Liver (tissue), 9 donors: ENCODE results near the gene CIC. TPM values are rescaled to one million over a fixed set of nuclear protein-coding genes. Genes with fewer than 3 reads are reported as not detected.

ENCODE experiments used
- DNase-seq: peaks from one replicate; pipeline ENCODE4 v3.0.0-alpha.2; 2017; ENCODE audit warnings: low spot score
- H3K27ac ChIP-seq, 2 donors: one replicate each; pipeline ENCODE4 v1.7.0; 2013; ENCODE audit warnings: inconsistent platforms in 2 of 2, low read length in 2 of 2, control low read depth in 1 of 2, low read depth in 1 of 2, mild to moderate bottlenecking in 1 of 2
- H3K27me3 ChIP-seq, 4 donors: one replicate each; pipeline versions ENCODE4 v1.6.1 to v1.7.0; 2013; ENCODE audit warnings: low read length in 3 of 4, inconsistent platforms in 1 of 4, mild to moderate bottlenecking in 1 of 4, moderate library complexity in 1 of 4; ENCODE audit not compliant: control insufficient read depth in 4 of 4, insufficient read depth in 4 of 4
- H3K36me3 ChIP-seq, 4 donors: one replicate each; pipeline versions ENCODE4 v1.6.1 to v1.7.0; 2013; ENCODE audit warnings: low read length in 3 of 4, mild to moderate bottlenecking in 3 of 4, low read depth in 1 of 4, moderate library complexity in 1 of 4; ENCODE audit not compliant: control insufficient read depth in 4 of 4, insufficient read depth in 3 of 4
- H3K4me1 ChIP-seq, 4 donors: one replicate each; pipeline versions ENCODE4 v1.6.1 to v1.7.0; 2013; ENCODE audit warnings: low read length in 3 of 4, mild to moderate bottlenecking in 3 of 4, moderate library complexity in 1 of 4; ENCODE audit not compliant: control insufficient read depth in 4 of 4, insufficient read depth in 4 of 4
- H3K4me3 ChIP-seq, 3 donors: one replicate each; pipeline versions ENCODE4 v1.6.1 to v1.7.0; 2013; ENCODE audit warnings: low read length in 3 of 3, control low read depth in 1 of 3, low read depth in 1 of 3, mild to moderate bottlenecking in 1 of 3
- H3K9ac ChIP-seq, 2 donors: one replicate each; pipeline ENCODE4 v1.7.0; 2013; ENCODE audit warnings: low read length in 2 of 2, mild to moderate bottlenecking in 2 of 2, moderate library complexity in 2 of 2, control low read depth in 1 of 2, low read depth in 1 of 2
- H3K9me3 ChIP-seq, 4 donors: one replicate each; pipeline versions ENCODE4 v1.6.1 to v1.7.0; 2013; ENCODE audit warnings: low read length in 3 of 4; ENCODE audit not compliant: control insufficient read depth in 4 of 4
- FOXA1 ChIP-seq: IDR thresholded peaks from 2 replicates; pipeline ENCODE4 v1.6.1; 2016; ENCODE audit warnings: antibody characterized with exemption
- FOXA2 ChIP-seq: IDR thresholded peaks from 2 replicates; pipeline ENCODE4 v1.6.1; 2016; ENCODE audit warnings: antibody characterized with exemption
- GABPA ChIP-seq, 2 donors: IDR thresholded peaks in 1 of 2; conservative IDR thresholded peaks in 1 of 2; 2 replicates each; pipeline ENCODE4 v1.6.1; 2016; ENCODE audit warnings: antibody characterized with exemption in 2 of 2, mild to moderate bottlenecking in 1 of 2, moderate library complexity in 1 of 2
- HNF4A ChIP-seq, 2 donors: conservative IDR thresholded peaks; 2 replicates each; pipeline ENCODE4 v1.6.1; 2016; ENCODE audit warnings: antibody characterized with exemption in 2 of 2, mild to moderate bottlenecking in 2 of 2
- HNF4G ChIP-seq: IDR thresholded peaks from 2 replicates; pipeline ENCODE4 v1.6.1; 2016; ENCODE audit warnings: antibody characterized with exemption
- JUND ChIP-seq, 2 donors: IDR thresholded peaks; 2 replicates each; pipeline ENCODE4 v1.6.1; 2016; ENCODE audit warnings: antibody characterized with exemption in 2 of 2
- MAX ChIP-seq: IDR thresholded peaks from 2 replicates; pipeline ENCODE4 v1.6.1; 2016; ENCODE audit warnings: antibody characterized with exemption
- NR2F2 ChIP-seq: IDR thresholded peaks from 2 replicates; pipeline ENCODE4 v1.6.1; 2016; ENCODE audit warnings: antibody characterized with exemption
- RAD21 ChIP-seq, 2 donors: IDR thresholded peaks; 2 replicates each; pipeline ENCODE4 v1.6.1; 2016; ENCODE audit warnings: antibody characterized with exemption in 2 of 2, mild to moderate bottlenecking in 2 of 2
- REST ChIP-seq: IDR thresholded peaks from 2 replicates; pipeline ENCODE4 v1.6.1; 2016; ENCODE audit warnings: antibody characterized with exemption, mild to moderate bottlenecking
- RXRA ChIP-seq, 2 donors: IDR thresholded peaks; 2 replicates each; pipeline ENCODE4 v1.6.1; 2017 to 2018; ENCODE audit warnings: antibody characterized with exemption in 2 of 2, mild to moderate bottlenecking in 1 of 2
- SP1 ChIP-seq: IDR thresholded peaks from 2 replicates; pipeline ENCODE4 v1.6.1; 2018; ENCODE audit warnings: antibody characterized with exemption, mild to moderate bottlenecking
- TAF1 ChIP-seq: conservative IDR thresholded peaks from 2 replicates; pipeline ENCODE4 v1.6.1; 2016; ENCODE audit warnings: antibody characterized with exemption, mild to moderate bottlenecking
- YY1 ChIP-seq: IDR thresholded peaks from 2 replicates; pipeline ENCODE4 v1.6.1; 2016; ENCODE audit warnings: antibody characterized with exemption, mild to moderate bottlenecking
- ZBTB33 ChIP-seq: IDR thresholded peaks from 2 replicates; pipeline ENCODE4 v1.6.1; 2016; ENCODE audit warnings: antibody characterized with exemption
- WGBS: extraction: QIAGEN DNeasy Blood & Tissue Kit; methylation state at CpG from one replicate; pipeline ENCODE4 v1.1.7; 2013; 5-methylcytosine and 5-hydroxymethylcytosine counted together
- polyA plus RNA-seq, 2 donors: library from polyadenylated mRNA; stranded (reverse) in 1 of 2; unstranded in 1 of 2; fragments of 200-250 nt in 1 of 2; fragments of >200 nt in 1 of 2; fragmentation: Nextera tagmentation in 1 of 2; extraction: Ambion mirVana in 1 of 2; gene quantifications; one replicate each; pipeline versions ENCODE4 v1.2.1 to v1.2.3, GENCODE V29; 2013 to 2015
- total RNA-seq, 2 donors: library from RNA; depleted of rRNA; stranded (reverse); fragments of >200 nt; gene quantifications; one replicate each; pipeline ENCODE4 v1.2.3, GENCODE V29; 2014
- donor health status: healthy.
- donor health status: healthy.
- donor health status: healthy.
- donor health status: healthy.
- donor health status: healthy.

The CIC gene
- total RNA-seq (10 to 100 TPM; 14.1 to 21.3 TPM), polyA plus RNA-seq (10 to 100 TPM in 1 of 2 donors, 1 to 10 TPM in 1; 5.6 to 20.4 TPM)

- Histone ChIP-seq H3K36me3 (peaks cover 0 to 14% (median 8%) of the 10 kb centered on the region in 4 donors), H3K4me3 (peak within 1 kb of the TSS; percentile 74 to 90 (median 78)), H3K9ac (peak within 1 kb of the TSS; percentile 99 to 100), H3K9me3 (no peaks in the 10 kb centered on the region), H3K4me1 (peaks cover 6 to 22% (median 13%) of the 10 kb centered on the region in 4 donors), H3K27me3 (no peaks in the 10 kb centered on the region), H3K27ac (peak within 1 kb of the TSS; percentile 96 to 99)
- DNase-seq, result peak; percentile 99
- no peak for TF ChIP-seq HNF4G
- TF ChIP-seq YY1, result peak; percentile 93
- peak; percentile 76 to 92 for TF ChIP-seq GABPA (IDR thresholded peaks at IDR 0.05 in 1 of 2, conservative IDR thresholded peaks at IDR 0.05 in 1 of 2)
- TF ChIP-seq HNF4A (conservative IDR thresholded peaks at IDR 0.05), result peak; percentile 60 to 76
- TF ChIP-seq MAX, result no peak
- TF ChIP-seq ZBTB33, result no peak
- peak; percentile 9 for TF ChIP-seq NR2F2
- peak; percentile 88 for TF ChIP-seq TAF1
- peak; percentile 12 for TF ChIP-seq REST
- TF ChIP-seq SP1, result peak; percentile 100
- under 1% methylated on average over 52 of the region's 52 CpGs for WGBS
Measured at GRCh38 chr19:42268704-42269477, at the start of gene CIC. CIC (plus strand) TSS chr19:42269252; CDS start chr19:42271784, 2,532 bp downstream.

GRCh38 chr19:42219812-42220750 lies 49.0 kb upstream of the CIC start, which contains the start of gene ZNF526:
ZNF526 (plus strand) TSS chr19:42220312; CDS start chr19:42224404, 4,092 bp downstream.
- TF ChIP-seq JUND (IDR thresholded peaks at IDR 0.05), result no peak
- TF ChIP-seq SP1, result peak; percentile 94
- peak in 1 of 2 donors; percentile 28 for TF ChIP-seq HNF4A (conservative IDR thresholded peaks at IDR 0.05)
- TF ChIP-seq REST, result peak; percentile 53
- TF ChIP-seq RAD21 (IDR thresholded peaks at IDR 0.05), result no peak
- TF ChIP-seq RXRA (IDR thresholded peaks at IDR 0.05), result peak; percentile 62 to 88
- TF ChIP-seq YY1, result peak; percentile 25
- no peak for TF ChIP-seq FOXA1
- no peak for TF ChIP-seq FOXA2
- TF ChIP-seq GABPA (IDR thresholded peaks at IDR 0.05 in 1 of 2, conservative IDR thresholded peaks at IDR 0.05 in 1 of 2), result peak in 1 of 2 donors; percentile 28
- H3K27ac ChIP-seq, result peak within 1 kb of the TSS; percentile 68 to 80
- no peaks in the 10 kb centered on the region for H3K27me3 ChIP-seq
- WGBS, result 1% methylated on average over 53 of the region's 53 CpGs
- peak within 1 kb of the TSS; percentile 51 to 98 (median 72) for H3K4me3 ChIP-seq
- H3K9me3 ChIP-seq, result no peaks in the 10 kb centered on the region
- peaks cover 0 to 10% (median 5%) of the 10 kb centered on the region in 4 donors for H3K36me3 ChIP-seq
- H3K4me1 ChIP-seq, result peaks cover 19 to 37% (median 29%) of the 10 kb centered on the region in 4 donors
- peak within 1 kb of the TSS; percentile 10 to 57 for H3K9ac ChIP-seq
- peak; percentile 97 for DNase-seq
